ENCODE data around the gene TSPAN10. TPM values are rescaled to one million over a fixed set of nuclear protein-coding genes. Genes with fewer than 3 reads are reported as not detected.
A peak's percentile ranks its signal among the peaks of the same experiment; 100 is the strongest.

The TSPAN10 gene
- total and polyA plus RNA-seq, 9 of the 15 experiments (the other 6 are each of a cell fraction or from before 2014, with no cell fraction given) = 0.05 to 0.31 (median 0.13) TPM; not detected in 1

DNA sequence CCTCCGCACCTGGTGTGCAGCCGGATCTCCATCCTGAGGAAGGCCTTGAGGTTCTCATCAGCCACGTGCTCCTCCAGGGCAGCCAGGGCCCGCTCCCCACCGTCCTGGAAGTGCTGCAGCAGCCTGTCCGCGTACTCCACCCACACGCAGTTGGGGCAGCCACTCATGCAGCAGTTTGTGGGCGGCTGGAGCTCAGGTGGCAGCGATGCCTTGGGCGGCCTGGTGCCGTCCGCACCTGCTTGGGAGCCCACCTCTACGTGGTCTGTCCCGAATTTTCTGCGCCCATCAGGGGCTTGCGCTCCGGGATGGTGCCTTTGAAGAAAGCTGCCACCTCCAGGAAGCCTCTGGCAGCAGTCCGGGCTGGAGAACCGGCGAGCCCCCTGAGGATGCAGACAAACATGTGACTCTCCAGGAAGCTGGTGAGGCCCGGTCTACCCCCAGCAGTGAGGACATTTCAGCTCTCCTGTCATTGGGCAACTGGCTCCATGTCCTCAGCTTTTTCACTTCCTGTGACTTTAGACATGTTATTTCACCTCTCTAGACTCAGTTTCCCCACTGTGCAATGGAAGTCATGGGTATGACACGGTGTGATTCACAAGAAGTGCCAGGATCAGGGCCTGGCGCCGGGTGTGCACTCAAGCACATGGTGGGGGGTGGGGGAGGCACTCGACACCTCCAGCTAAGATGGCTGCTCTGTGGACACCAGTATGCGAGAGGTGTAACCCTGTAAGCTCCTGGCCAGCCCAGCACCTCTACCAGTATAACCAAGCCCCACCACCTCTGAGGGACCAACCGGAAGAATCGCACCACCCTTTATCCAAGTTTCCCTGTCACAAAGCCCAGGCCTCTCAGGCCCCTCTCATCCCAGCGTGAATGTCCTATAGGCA lies 28.5 kb downstream of the TSPAN10 start:
- intact Hi-C loops (cut with micrococcal nuclease) (loop anchor here (1.0 to 5.0 kb wide), 2 partner anchors 29 to 37 kb away; partner anchors contain the start of gene MRPL12), in situ Hi-C loops (cut with MboI) (no loop called here)
- Histone ChIP-seq H3K27me3 (ENCODE audit: control insufficient read depth in 2 of 2, insufficient read depth in 2 of 2, low read length in 2 of 2) (no peaks in the 10 kb centered on the region), H3K9me1 (ENCODE audit: control insufficient read depth, insufficient read depth, low read length) (no peaks in the 10 kb centered on the region), H3K4me2 (ENCODE audit: insufficient read depth, low read length) (peak overlapping the region; percentile 94), H2AFZ (ENCODE audit: low read depth, low read length) (peak overlapping the region; percentile 53), H3K27ac (ENCODE audit: extremely low read depth, low read depth, low read length) (peak overlapping the region; percentile 98), H3K36me3 (ENCODE audit: control insufficient read depth, insufficient read depth, low read length) (peaks cover 45% of the 10 kb centered on the region), H3K9ac (ENCODE audit: insufficient read depth in 1 of 2, low read depth in 2 of 2, low read length in 2 of 2) (peak overlapping the region; percentile 99 to 100), H3K79me2 (ENCODE audit: control insufficient read depth, insufficient read depth, low read length) (peaks cover 61% of the 10 kb centered on the region), H4K20me1 (replicated peaks; ENCODE audit: control insufficient read depth, insufficient read depth, low read length) (no peaks in the 10 kb centered on the region), H3K4me3 (peak overlapping the region; percentile 87), H3K9me3 (replicated peaks; ENCODE audit: control insufficient read depth, insufficient read depth, low read depth, low read length) (no peaks in the 10 kb centered on the region), H3K4me1 (replicated peaks in 1 of 2; ENCODE audit: control insufficient read depth in 2 of 2, insufficient read depth in 2 of 2, low read length in 2 of 2) (peaks cover 36 to 75% of the 10 kb centered on the region in 2 experiments)
- DNase-seq (ENCODE audit: extremely low read depth in 1 of 4, low spot score in 3 of 4) (peak; percentile 49 to 68 (median 52)), ATAC-seq (peak; percentile 51), FAIRE-seq (no peak)
- CTCF ChIA-PET (ENCODE audit: low intra/inter-chr PET ratio) = no interaction called here
- WGBS (ENCODE audit: insufficient coverage, low coverage, missing lambda C conversion rate) = 52% methylated on average over 30 of the region's 30 CpGs
- BruUV-seq (replicated peaks) = no TSS peak
- POLR2A ChIA-PET = interaction anchor here (1.0 to 1.4 kb wide), 2 partner anchors 18 to 37 kb away, joined by 6 read pairs; partner anchors contain the start of genes ARL16 and HGS
- TF ChIP-seq SMARCA4 (IDR thresholded peaks at IDR 0.05) (no peak), ZNF41 (CRISPR knock-in tag; conservative IDR thresholded peaks at IDR 0.05) (peak; percentile 80), NELFE (IDR thresholded peaks at IDR 0.05; ENCODE audit: insufficient read depth, insufficient read length) (no peak), ZNF57 (CRISPR knock-in tag; IDR thresholded peaks at IDR 0.05) (no peak), BHLHE40 (IDR thresholded peaks at IDR 0.05; ENCODE audit: low read length) (no peak), SIRT6 (IDR thresholded peaks at IDR 0.05; ENCODE audit: low read depth, low read length) (no peak), ZNF592 (IDR thresholded peaks at IDR 0.05) (peak; percentile 100), EP400 (IDR thresholded peaks at IDR 0.05) (peak; percentile 83), ZNF561 (CRISPR knock-in tag; conservative IDR thresholded peaks at IDR 0.05) (no peak)
- TF ChIP-seq, protein P1, sequence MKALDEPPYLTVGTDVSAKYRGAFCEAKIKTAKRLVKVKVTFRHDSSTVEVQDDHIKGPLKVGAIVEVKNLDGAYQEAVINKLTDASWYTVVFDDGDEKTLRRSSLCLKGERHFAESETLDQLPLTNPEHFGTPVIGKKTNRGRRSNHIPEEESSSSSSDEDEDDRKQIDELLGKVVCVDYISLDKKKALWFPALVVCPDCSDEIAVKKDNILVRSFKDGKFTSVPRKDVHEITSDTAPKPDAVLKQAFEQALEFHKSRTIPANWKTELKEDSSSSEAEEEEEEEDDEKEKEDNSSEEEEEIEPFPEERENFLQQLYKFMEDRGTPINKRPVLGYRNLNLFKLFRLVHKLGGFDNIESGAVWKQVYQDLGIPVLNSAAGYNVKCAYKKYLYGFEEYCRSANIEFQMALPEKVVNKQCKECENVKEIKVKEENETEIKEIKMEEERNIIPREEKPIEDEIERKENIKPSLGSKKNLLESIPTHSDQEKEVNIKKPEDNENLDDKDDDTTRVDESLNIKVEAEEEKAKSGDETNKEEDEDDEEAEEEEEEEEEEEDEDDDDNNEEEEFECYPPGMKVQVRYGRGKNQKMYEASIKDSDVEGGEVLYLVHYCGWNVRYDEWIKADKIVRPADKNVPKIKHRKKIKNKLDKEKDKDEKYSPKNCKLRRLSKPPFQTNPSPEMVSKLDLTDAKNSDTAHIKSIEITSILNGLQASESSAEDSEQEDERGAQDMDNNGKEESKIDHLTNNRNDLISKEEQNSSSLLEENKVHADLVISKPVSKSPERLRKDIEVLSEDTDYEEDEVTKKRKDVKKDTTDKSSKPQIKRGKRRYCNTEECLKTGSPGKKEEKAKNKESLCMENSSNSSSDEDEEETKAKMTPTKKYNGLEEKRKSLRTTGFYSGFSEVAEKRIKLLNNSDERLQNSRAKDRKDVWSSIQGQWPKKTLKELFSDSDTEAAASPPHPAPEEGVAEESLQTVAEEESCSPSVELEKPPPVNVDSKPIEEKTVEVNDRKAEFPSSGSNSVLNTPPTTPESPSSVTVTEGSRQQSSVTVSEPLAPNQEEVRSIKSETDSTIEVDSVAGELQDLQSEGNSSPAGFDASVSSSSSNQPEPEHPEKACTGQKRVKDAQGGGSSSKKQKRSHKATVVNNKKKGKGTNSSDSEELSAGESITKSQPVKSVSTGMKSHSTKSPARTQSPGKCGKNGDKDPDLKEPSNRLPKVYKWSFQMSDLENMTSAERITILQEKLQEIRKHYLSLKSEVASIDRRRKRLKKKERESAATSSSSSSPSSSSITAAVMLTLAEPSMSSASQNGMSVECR (CRISPR knock-in tag; IDR thresholded peaks at IDR 0.05) = no peak
- TF ChIP-seq, protein P2, sequence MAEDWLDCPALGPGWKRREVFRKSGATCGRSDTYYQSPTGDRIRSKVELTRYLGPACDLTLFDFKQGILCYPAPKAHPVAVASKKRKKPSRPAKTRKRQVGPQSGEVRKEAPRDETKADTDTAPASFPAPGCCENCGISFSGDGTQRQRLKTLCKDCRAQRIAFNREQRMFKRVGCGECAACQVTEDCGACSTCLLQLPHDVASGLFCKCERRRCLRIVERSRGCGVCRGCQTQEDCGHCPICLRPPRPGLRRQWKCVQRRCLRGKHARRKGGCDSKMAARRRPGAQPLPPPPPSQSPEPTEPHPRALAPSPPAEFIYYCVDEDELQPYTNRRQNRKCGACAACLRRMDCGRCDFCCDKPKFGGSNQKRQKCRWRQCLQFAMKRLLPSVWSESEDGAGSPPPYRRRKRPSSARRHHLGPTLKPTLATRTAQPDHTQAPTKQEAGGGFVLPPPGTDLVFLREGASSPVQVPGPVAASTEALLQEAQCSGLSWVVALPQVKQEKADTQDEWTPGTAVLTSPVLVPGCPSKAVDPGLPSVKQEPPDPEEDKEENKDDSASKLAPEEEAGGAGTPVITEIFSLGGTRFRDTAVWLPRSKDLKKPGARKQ (CRISPR knock-in tag; IDR thresholded peaks at IDR 0.05) = no peak
